ENCODE data around the gene OR6A2. TPM values are rescaled to one million over a fixed set of nuclear protein-coding genes. Genes with fewer than 3 reads are reported as not detected.

The OR6A2 gene
- total RNA-seq, 4 donors from 2014 or later: 0.19 to 0.79 (median 0.38) TPM; not detected in 1

DNA sequence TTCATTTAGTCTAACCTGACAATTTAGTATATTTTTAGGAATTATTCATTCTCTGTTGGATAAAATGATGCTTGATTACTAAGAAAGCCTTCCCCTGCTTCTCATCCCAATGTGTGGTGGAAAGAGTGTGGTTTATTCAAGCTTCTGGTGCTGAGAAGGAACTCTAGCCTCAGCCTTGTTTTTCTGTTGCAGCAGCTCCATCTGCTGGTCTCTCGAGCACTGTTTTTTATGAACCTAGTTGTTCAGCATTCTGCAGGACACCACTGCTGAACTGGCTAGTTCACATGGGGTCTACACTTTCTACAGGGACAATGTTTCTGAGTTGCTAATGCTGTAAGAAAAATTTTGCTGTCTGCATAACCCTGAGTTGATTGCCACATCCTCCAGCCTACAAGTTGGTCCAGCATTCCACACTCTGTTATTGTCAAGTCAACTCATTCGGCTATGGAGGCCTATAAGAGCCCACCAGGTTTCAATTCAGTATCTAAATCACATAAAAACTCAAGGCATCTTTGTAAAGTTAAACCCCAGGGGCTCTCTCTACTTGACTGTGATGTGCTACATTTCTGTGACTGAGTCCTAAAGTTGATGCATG is 42.0 kb downstream of the OR6A2 start:
- H3K4me3 ChIP-seq: no peak overlapping the region
- no peak overlapping the region for H3K27ac ChIP-seq
- intact Hi-C loops (cut with DNase I): no loop called here
- DNase-seq: no peak
- 43 to 45% methylated on average over 2 of the region's 2 CpGs for WGBS, 2 donors
- H3K4me1 ChIP-seq: no peaks in the 10 kb centered on the region
- H3K9me3 ChIP-seq: no peaks in the 10 kb centered on the region
- H3K36me3 ChIP-seq: no peaks in the 10 kb centered on the region
- peaks cover 0 to 3% (median 0%) of the 10 kb centered on the region in 4 donors for H3K27me3 ChIP-seq
- TF ChIP-seq POLR2A (IDR thresholded peaks at IDR 0.05): no peak
- TF ChIP-seq, protein P1, sequence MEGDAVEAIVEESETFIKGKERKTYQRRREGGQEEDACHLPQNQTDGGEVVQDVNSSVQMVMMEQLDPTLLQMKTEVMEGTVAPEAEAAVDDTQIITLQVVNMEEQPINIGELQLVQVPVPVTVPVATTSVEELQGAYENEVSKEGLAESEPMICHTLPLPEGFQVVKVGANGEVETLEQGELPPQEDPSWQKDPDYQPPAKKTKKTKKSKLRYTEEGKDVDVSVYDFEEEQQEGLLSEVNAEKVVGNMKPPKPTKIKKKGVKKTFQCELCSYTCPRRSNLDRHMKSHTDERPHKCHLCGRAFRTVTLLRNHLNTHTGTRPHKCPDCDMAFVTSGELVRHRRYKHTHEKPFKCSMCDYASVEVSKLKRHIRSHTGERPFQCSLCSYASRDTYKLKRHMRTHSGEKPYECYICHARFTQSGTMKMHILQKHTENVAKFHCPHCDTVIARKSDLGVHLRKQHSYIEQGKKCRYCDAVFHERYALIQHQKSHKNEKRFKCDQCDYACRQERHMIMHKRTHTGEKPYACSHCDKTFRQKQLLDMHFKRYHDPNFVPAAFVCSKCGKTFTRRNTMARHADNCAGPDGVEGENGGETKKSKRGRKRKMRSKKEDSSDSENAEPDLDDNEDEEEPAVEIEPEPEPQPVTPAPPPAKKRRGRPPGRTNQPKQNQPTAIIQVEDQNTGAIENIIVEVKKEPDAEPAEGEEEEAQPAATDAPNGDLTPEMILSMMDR (IDR thresholded peaks at IDR 0.05): peak; percentile 21 to 64 (median 47)

DNA sequence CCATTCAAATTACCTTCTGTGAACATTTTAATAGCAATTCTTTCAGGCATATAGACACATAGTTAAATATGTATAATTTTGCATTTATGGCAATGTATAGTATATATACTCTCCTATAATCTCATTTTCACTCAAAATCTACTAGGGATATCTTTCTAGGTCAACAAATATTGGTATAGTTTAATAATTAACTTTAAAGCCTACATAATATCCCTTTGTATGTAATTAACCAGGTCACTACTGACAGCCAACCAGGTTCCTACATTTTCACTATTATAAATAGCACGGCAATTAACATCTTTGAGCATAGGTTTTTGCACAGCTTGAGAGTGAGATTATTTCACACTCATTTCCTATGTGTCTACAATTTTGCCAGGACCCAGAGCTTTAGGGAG is 43.5 kb downstream of the OR6A2 start:
- no peaks in the 10 kb centered on the region for H3K27me3 ChIP-seq
- TF ChIP-seq, protein P1 (IDR thresholded peaks at IDR 0.05): no peak
- TF ChIP-seq POLR2A (IDR thresholded peaks at IDR 0.05): no peak
- no peak for DNase-seq
- H3K36me3 ChIP-seq: no peaks in the 10 kb centered on the region
- H3K9me3 ChIP-seq: no peaks in the 10 kb centered on the region
- intact Hi-C loops (cut with DNase I): no loop called here
- H3K4me3 ChIP-seq: no peak overlapping the region
- H3K4me1 ChIP-seq: no peaks in the 10 kb centered on the region
- WGBS, 2 donors: 56 to 76% methylated on average over 1 of the region's 1 CpG
- no peak overlapping the region for H3K27ac ChIP-seq

DNA sequence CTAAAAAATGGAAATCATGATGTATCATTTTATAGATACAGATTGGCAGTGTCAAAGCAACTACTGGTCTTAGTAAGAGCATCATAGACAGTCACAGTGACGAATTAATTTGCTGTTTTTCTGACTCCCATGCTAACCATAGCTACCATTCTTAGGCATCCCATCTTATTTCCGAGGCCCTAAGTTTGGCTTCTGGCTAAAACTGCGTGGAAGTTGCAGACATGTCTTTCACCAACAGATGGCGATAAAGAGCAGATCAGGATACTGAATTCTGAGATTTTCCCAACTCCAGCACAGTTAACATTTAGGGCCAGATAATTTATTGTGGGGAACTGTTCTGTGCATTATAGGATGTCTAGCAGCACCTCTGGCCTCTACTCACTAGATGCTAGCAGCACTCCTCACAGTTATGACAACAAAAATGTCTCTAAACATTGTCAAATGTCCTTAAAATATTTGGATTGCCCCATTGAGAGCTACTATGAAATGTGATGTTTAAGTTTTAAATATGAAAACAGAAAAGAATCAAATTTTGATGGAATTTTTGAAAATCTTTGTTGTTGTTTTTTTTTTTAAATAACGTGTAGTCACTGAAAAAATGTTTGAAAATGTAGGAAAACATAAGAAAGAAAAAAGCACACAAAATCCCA is 44.1 kb downstream of the OR6A2 start:
- Histone ChIP-seq H3K27me3 (no peaks in the 10 kb centered on the region), H3K9me3 (no peaks in the 10 kb centered on the region), H3K4me1 (no peaks in the 10 kb centered on the region), H3K4me3 (no peak overlapping the region), H3K36me3 (no peaks in the 10 kb centered on the region), H3K27ac (no peak overlapping the region)
- TF ChIP-seq POLR2A (IDR thresholded peaks at IDR 0.05): no peak
- TF ChIP-seq, protein P1 (IDR thresholded peaks at IDR 0.05): peak; percentile 50 to 83 (median 67)
- DNase-seq: no peak
- WGBS, 2 donors: 9% methylated on average over 5 of the region's 5 CpGs
- intact Hi-C loops (cut with DNase I): no loop called here

DNA sequence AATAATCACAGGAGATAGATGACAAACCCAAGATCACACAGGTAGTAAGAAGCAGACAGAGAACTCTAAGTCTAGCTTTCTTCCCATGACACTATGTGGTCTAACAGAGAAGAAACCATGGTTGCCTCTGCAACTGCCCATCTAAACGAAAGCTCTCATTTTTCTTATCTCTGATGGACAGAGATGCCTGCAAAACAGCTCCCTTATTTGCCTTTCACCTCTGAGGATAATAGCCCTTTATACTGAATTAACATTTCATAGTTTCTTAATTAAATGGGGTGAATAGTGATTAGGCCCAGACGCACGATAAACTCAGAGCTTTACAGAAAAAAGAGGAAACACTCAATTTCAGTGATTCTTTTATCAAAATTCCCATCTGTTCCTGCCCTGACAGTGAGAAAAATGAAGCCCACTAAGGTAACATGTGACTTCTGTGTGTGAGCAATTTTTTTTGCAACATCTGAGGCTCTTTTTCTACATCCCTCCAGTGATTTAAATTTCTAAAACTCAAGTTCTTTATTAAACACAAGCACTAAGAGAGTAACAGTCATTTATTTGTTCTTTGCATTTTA is 52.3 kb downstream of the OR6A2 start:
- H3K9me3 ChIP-seq: no peaks in the 10 kb centered on the region
- WGBS, 2 donors: 65 to 81% methylated on average over 3 of the region's 3 CpGs

More for the DNA sequence above, 52.3 kb downstream of the OR6A2 start:
- H3K4me3 ChIP-seq: no peak overlapping the region
- no peaks in the 10 kb centered on the region for H3K36me3 ChIP-seq
- peak overlapping the region; percentile 36 to 73 (median 62) for H3K27ac ChIP-seq
- no peak for TF ChIP-seq POLR2A (IDR thresholded peaks at IDR 0.05)
- TF ChIP-seq, protein P1 (IDR thresholded peaks at IDR 0.05): no peak
- intact Hi-C loops (cut with DNase I): no loop called here
- no peaks in the 10 kb centered on the region for H3K27me3 ChIP-seq
- DNase-seq: no peak
- no peaks in the 10 kb centered on the region for H3K4me1 ChIP-seq
